CD8-positive, alpha-beta memory T cell (primary cell): ENCODE data around the gene PLXNB2. TPM values are rescaled to one million over a fixed set of nuclear protein-coding genes. Genes with fewer than 3 reads are reported as not detected.

ENCODE experiments used
- CTCF ChIA-PET: fragments of 350-600 bp; sonication (Branson Sonifier 250); formaldehyde crosslinking; loops from one replicate; lab custom pipeline; 2021; ENCODE audit warnings: antibody characterized with exemption; lab: Charles Lee
- POLR2A ChIA-PET: fragments of 350-600 bp; sonication (Branson Sonifier 250); formaldehyde crosslinking; loops from one replicate; lab custom pipeline; 2021; ENCODE audit warnings: antibody characterized with exemption; lab: Charles Lee
- DNase-seq, 5 donors: peaks; one replicate each; pipeline versions ENCODE4 v3.0.0 to v3.0.0-alpha.2; 2020 to 2022; ENCODE audit warnings: mixed read lengths in 1 of 5
- H3K27ac ChIP-seq: one replicate; pipeline ENCODE4 v1.7.0; 2013; ENCODE audit warnings: low read depth, mild to moderate bottlenecking, low read length, moderate library complexity
- H3K27me3 ChIP-seq: 2 replicates; pipeline ENCODE4 v1.7.0; 2013; ENCODE audit warnings: low read length, mild to moderate bottlenecking; ENCODE audit not compliant: insufficient read depth, poor library complexity, severe bottlenecking
- H3K36me3 ChIP-seq: 2 replicates; pipeline ENCODE4 v1.7.0; 2013; ENCODE audit warnings: mild to moderate bottlenecking, low read length, moderate library complexity; ENCODE audit not compliant: insufficient read depth
- H3K4me1 ChIP-seq: 2 replicates; pipeline ENCODE4 v1.7.0; 2013; ENCODE audit warnings: mild to moderate bottlenecking, low read length, moderate library complexity; ENCODE audit not compliant: insufficient read depth
- H3K4me3 ChIP-seq: 2 replicates; pipeline ENCODE4 v1.7.0; 2013; ENCODE audit warnings: mild to moderate bottlenecking, low read length
- H3K9me3 ChIP-seq: 2 replicates; pipeline ENCODE4 v1.7.0; 2013; ENCODE audit warnings: mild to moderate bottlenecking, low read length
- H3K27ac Mint-ChIP-seq, 8 donors: one replicate each; pipeline ENCODE4 v1.8.0; 2020 to 2021; ENCODE audit warnings: mixed read lengths in 8 of 8, mild to moderate bottlenecking in 6 of 8, inconsistent platforms in 3 of 8, moderate library complexity in 3 of 8
- H3K27me3 Mint-ChIP-seq, 2 donors: one replicate each; pipeline ENCODE4 v1.8.0; 2020 to 2021; ENCODE audit warnings: mixed read lengths in 2 of 2, mild to moderate bottlenecking in 1 of 2, moderate library complexity in 1 of 2
- H3K36me3 Mint-ChIP-seq, 3 donors: one replicate each; pipeline ENCODE4 v1.8.0; 2020 to 2021; ENCODE audit warnings: mixed read lengths in 3 of 3, inconsistent platforms in 1 of 3, mild to moderate bottlenecking in 1 of 3
- H3K4me1 Mint-ChIP-seq, 3 donors: one replicate each; pipeline ENCODE4 v1.8.0; 2020 to 2021; ENCODE audit warnings: mixed read lengths in 3 of 3, inconsistent platforms in 1 of 3, mild to moderate bottlenecking in 1 of 3
- H3K4me3 Mint-ChIP-seq, 7 donors: one replicate each; pipeline ENCODE4 v1.8.0; 2020 to 2021; ENCODE audit warnings: mixed read lengths in 7 of 7, mild to moderate bottlenecking in 6 of 7, moderate library complexity in 4 of 7, inconsistent platforms in 2 of 7
- H3K9me3 Mint-ChIP-seq, 5 donors: one replicate each; pipeline ENCODE4 v1.8.0; 2020 to 2022; ENCODE audit warnings: mixed read lengths in 5 of 5, mild to moderate bottlenecking in 3 of 5, moderate library complexity in 2 of 5, inconsistent platforms in 1 of 5
- polyA plus RNA-seq: library from polyadenylated mRNA; unstranded; fragments of 300-500 nt; fragmentation: Illumina TruSeq; gene quantifications from one replicate; pipeline ENCODE4 v1.2.3, GENCODE V29; 2021
- total RNA-seq, 2 experiments: library from RNA; stranded (reverse); gene quantifications; one replicate each; pipeline ENCODE4 v1.2.3, GENCODE V29; 2021

Gene PLXNB2, protein sequence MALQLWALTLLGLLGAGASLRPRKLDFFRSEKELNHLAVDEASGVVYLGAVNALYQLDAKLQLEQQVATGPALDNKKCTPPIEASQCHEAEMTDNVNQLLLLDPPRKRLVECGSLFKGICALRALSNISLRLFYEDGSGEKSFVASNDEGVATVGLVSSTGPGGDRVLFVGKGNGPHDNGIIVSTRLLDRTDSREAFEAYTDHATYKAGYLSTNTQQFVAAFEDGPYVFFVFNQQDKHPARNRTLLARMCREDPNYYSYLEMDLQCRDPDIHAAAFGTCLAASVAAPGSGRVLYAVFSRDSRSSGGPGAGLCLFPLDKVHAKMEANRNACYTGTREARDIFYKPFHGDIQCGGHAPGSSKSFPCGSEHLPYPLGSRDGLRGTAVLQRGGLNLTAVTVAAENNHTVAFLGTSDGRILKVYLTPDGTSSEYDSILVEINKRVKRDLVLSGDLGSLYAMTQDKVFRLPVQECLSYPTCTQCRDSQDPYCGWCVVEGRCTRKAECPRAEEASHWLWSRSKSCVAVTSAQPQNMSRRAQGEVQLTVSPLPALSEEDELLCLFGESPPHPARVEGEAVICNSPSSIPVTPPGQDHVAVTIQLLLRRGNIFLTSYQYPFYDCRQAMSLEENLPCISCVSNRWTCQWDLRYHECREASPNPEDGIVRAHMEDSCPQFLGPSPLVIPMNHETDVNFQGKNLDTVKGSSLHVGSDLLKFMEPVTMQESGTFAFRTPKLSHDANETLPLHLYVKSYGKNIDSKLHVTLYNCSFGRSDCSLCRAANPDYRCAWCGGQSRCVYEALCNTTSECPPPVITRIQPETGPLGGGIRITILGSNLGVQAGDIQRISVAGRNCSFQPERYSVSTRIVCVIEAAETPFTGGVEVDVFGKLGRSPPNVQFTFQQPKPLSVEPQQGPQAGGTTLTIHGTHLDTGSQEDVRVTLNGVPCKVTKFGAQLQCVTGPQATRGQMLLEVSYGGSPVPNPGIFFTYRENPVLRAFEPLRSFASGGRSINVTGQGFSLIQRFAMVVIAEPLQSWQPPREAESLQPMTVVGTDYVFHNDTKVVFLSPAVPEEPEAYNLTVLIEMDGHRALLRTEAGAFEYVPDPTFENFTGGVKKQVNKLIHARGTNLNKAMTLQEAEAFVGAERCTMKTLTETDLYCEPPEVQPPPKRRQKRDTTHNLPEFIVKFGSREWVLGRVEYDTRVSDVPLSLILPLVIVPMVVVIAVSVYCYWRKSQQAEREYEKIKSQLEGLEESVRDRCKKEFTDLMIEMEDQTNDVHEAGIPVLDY (N-terminal part only)
- total RNA-seq = 10 to 100 TPM; 13.4 to 14.4 TPM
- 0.17 TPM for polyA plus RNA-seq

DNA sequence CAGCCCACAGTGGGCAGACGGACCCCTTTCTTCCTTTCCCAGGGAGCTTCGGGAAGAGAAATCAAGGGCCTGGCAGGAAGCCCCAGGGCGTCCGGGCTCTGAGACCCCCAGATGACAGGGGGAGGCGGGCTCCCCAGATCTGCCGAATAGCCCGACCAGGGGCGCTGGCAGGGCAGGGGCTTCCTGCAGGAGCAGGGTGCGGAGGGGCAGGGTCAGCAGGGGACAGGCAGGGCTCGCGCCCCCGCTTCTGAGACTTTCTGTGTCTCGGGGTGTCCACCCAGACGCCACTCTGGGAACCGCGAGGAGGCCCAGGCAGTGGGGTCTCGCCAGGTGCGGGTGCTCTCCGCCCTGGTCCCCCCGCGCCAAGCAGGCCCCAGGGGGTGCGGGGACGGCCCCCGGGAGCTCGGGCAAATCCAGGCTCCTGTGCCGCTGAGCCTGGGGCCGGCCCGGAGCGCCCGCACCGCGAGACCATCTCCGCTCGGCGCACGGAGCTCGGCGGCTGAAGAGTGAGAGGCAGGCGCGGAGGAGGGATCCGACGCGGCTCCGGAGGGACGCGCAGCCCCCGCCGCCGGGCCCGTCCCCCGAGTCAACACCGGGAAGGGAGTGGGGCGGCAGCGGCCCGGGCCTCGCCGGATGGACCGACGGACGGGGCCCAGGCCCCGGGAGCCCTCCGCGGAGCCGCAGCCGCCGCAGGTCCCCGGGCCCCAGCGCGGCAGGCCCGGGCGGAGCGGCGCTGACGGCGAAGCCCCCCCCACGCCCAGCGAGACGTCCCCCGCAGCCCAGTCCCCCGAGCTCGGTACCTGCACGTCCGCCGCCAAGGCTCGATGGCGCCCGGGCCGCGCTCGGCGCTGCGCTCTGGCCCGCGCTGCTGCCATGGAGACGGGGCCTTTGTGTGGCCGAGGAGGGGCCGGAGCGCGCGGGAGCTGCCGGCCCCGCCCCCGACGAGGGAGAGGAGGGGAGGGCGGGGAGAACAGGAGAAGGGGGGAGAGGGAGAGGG, at the start of gene PLXNB2:
Gene PLXNB2, minus strand, starts transcription at position 894 of the 997 bp plus-strand sequence. CDS start 17,062 bp downstream, outside the sequence.
- H3K9me3 Mint-ChIP-seq = no peaks in the 10 kb centered on the region
- Histone ChIP-seq H3K27me3 (peaks cover 9% of the 10 kb centered on the region), H3K36me3 (no peaks in the 10 kb centered on the region), H3K9me3 (no peaks in the 10 kb centered on the region), H3K4me1 (no peaks in the 10 kb centered on the region), H3K4me3 (no peak within 1 kb of the TSS), H3K27ac (peak within 1 kb of the TSS; percentile 57)
- peak within 1 kb of the TSS in 3 of 7 donors; percentile 9 to 57 (median 29) for H3K4me3 Mint-ChIP-seq
- no peaks in the 10 kb centered on the region for H3K36me3 Mint-ChIP-seq
- peaks cover 0 to 10% (median 2%) of the 10 kb centered on the region in 3 donors for H3K4me1 Mint-ChIP-seq
- peak in 1 of 5 donors; percentile 31 for DNase-seq
- POLR2A ChIA-PET = interaction anchor here (1.3 to 1.4 kb wide), 2 partner anchors 19 to 46 kb away, joined by 3 to 4 read pairs; partner anchors contain the start of gene MAPK12
- H3K27me3 Mint-ChIP-seq = peaks cover 14 to 19% of the 10 kb centered on the region in 2 donors
- CTCF ChIA-PET = interaction anchor here (1.0 to 2.1 kb wide), 4 partner anchors 9 to 34 kb away, joined by 3 to 6 read pairs (median 4); no protein-coding TSS in a partner anchor
- no peak within 1 kb of the TSS for H3K27ac Mint-ChIP-seq

DNA sequence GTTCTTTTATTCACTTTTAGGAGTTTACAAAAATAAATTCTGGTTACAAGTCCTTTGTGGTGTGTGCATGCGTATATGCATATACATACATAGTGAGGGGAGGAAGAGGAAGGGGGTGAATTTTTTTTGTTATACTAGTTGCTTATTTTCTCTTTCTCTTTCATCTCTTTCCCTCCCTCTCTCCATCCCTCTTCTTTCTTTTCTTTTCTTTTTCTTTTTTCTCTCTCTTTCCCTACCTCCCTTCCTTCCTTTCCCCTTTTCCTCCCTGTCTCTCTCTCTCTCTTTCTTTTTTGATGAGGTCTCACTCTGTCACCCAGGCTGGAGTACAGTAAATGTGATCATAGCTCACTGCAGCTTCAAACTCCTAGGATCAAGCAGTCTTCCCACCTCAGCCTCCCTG, 49.8 kb upstream of the PLXNB2 start:
- H3K27ac ChIP-seq = no peak overlapping the region
- H3K36me3 Mint-ChIP-seq = peaks cover 9 to 43% (median 10%) of the 10 kb centered on the region in 3 donors
- ChIA-PET CTCF (no interaction called here), POLR2A (no interaction called here)
- DNase-seq = no peak
- peak overlapping the region in 6 of 8 donors; percentile 5 to 84 (median 69) for H3K27ac Mint-ChIP-seq
- peaks cover 20% of the 10 kb centered on the region for H3K4me1 ChIP-seq
- peaks cover 10% of the 10 kb centered on the region for H3K36me3 ChIP-seq
- H3K27me3 Mint-ChIP-seq = no peaks in the 10 kb centered on the region
- no peaks in the 10 kb centered on the region for H3K9me3 ChIP-seq
- H3K27me3 ChIP-seq = no peaks in the 10 kb centered on the region
- H3K4me3 ChIP-seq = no peak overlapping the region
- H3K4me1 Mint-ChIP-seq = peaks cover 35 to 55% (median 42%) of the 10 kb centered on the region in 3 donors
- peak overlapping the region in 3 of 7 donors; percentile 13 to 24 (median 13) for H3K4me3 Mint-ChIP-seq
- H3K9me3 Mint-ChIP-seq = no peaks in the 10 kb centered on the region

DNA sequence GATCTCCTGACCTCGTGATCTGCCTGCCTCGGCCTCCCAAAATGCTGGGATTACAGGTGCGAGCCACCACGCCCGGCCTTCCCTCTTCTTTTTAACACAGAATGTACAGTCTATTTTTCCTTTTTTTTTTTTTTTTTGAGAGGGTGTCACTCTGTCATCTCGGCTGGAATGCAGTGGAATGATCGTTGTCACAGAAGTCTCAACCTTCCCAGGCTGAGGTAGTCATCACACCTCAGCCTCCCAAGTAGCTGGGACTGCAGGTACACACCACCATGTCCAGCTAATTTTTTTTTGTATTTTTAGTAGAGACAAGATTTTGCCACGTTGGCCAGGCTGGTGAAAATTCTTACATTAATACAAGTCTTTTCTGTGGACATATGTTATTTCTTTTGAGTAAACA, 48.7 kb upstream of the PLXNB2 start:
- ChIA-PET POLR2A (no interaction called here), CTCF (no interaction called here)
- H3K27me3 Mint-ChIP-seq = no peaks in the 10 kb centered on the region
- Histone ChIP-seq H3K4me3 (no peak overlapping the region), H3K27ac (no peak overlapping the region), H3K9me3 (no peaks in the 10 kb centered on the region), H3K36me3 (peaks cover 10% of the 10 kb centered on the region), H3K27me3 (no peaks in the 10 kb centered on the region), H3K4me1 (peaks cover 9% of the 10 kb centered on the region)
- H3K4me3 Mint-ChIP-seq = peak overlapping the region in 1 of 7 donors; percentile 9
- no peak for DNase-seq
- H3K27ac Mint-ChIP-seq = peak overlapping the region in 1 of 8 donors; percentile 6
- H3K4me1 Mint-ChIP-seq = peaks cover 25 to 48% (median 31%) of the 10 kb centered on the region in 3 donors
- H3K9me3 Mint-ChIP-seq = no peaks in the 10 kb centered on the region
- H3K36me3 Mint-ChIP-seq = peaks cover 7 to 45% (median 9%) of the 10 kb centered on the region in 3 donors

DNA sequence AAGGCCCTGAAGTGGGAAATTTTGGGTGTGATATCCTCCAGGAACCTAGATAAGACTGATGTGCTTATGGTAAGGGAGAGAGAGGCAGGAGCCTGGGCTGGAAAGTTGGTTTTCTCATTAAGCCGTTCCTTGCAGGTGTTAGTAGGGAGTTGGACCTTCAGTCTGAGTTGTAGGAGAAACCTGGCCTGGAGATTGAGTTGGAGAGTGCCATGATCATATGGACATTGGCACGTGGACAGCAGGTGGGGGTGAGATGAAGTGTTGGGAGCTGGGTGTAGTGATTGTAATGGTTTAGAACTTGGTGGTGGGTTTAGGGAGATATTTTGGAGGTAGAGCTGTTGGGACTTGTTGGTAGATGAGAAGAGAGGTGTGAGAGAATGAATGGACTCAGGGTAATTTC, 40.6 kb upstream of the PLXNB2 start:
- no peaks in the 10 kb centered on the region for H3K36me3 ChIP-seq
- peaks cover 20% of the 10 kb centered on the region for H3K4me1 ChIP-seq
- POLR2A ChIA-PET = no interaction called here
- no peaks in the 10 kb centered on the region for H3K9me3 ChIP-seq
- peaks cover 0 to 16% (median 0%) of the 10 kb centered on the region in 3 donors for H3K36me3 Mint-ChIP-seq
- no peak overlapping the region for H3K27ac Mint-ChIP-seq
- no peak overlapping the region for H3K27ac ChIP-seq
- H3K4me1 Mint-ChIP-seq = peaks cover 0 to 7% (median 4%) of the 10 kb centered on the region in 3 donors
- H3K27me3 ChIP-seq = no peaks in the 10 kb centered on the region
- no peaks in the 10 kb centered on the region for H3K9me3 Mint-ChIP-seq
- CTCF ChIA-PET = no interaction called here
- H3K4me3 ChIP-seq = no peak overlapping the region
- peak in 1 of 5 donors; percentile 4 for DNase-seq
- H3K27me3 Mint-ChIP-seq = no peaks in the 10 kb centered on the region
- H3K4me3 Mint-ChIP-seq = no peak overlapping the region

DNA sequence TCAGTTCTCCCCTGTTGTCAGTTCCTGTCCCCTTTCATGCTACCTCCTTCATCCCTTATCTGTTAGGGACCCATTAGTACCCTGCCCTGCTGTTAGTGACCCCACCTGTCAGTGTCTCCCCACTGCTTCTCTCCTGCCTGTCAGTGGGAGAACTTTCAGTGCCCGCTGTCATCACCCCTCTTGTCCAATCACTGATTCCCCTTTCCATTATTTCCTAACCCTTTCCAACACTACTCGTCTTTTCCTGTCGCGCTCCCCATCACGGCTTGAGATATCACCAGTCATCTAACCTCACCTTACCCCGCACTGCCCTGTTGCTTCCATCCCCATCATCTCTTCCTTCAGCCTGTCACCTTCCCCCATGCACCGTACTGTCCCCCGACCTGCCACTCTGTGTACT, 39.7 kb upstream of the PLXNB2 start:
- Mint-ChIP-seq H3K4me1 (peaks cover 5 to 10% (median 9%) of the 10 kb centered on the region in 3 donors), H3K4me3 (no peak overlapping the region), H3K36me3 (peaks cover 0 to 9% (median 0%) of the 10 kb centered on the region in 3 donors), H3K27me3 (no peaks in the 10 kb centered on the region), H3K9me3 (no peaks in the 10 kb centered on the region), H3K27ac (no peak overlapping the region)
- POLR2A ChIA-PET = no interaction called here
- no peaks in the 10 kb centered on the region for H3K27me3 ChIP-seq
- H3K4me3 ChIP-seq = no peak overlapping the region
- H3K36me3 ChIP-seq = no peaks in the 10 kb centered on the region
- CTCF ChIA-PET = no interaction called here
- DNase-seq = peak in 1 of 5 donors; percentile 23
- no peak overlapping the region for H3K27ac ChIP-seq
- no peaks in the 10 kb centered on the region for H3K9me3 ChIP-seq
- peaks cover 21% of the 10 kb centered on the region for H3K4me1 ChIP-seq

DNA sequence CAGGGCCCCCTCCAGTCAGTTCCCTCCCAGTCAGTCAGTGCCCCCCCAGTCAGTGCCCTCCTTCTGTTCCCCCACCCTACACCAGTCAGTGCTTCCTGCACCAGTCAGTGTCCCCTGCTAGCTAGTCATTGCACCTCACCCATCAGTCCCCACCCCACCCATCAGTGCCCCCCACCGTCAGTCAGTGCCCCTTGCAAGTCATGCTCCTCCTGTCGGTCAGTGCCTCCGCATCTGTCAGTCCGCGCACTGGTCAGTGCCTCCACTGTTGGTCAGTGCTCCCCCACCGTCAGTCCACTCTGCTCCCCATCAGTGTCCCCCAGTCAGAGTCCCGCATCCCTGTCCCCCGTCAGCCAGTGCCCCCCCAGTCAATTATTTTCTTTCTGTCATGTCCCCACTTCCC, 39.0 kb upstream of the PLXNB2 start:
- peak overlapping the region in 1 of 7 donors; percentile 38 for H3K4me3 Mint-ChIP-seq
- no peak for DNase-seq
- ChIA-PET CTCF (no interaction called here), POLR2A (no interaction called here)
- Histone ChIP-seq H3K27ac (no peak overlapping the region), H3K36me3 (no peaks in the 10 kb centered on the region), H3K4me3 (no peak overlapping the region), H3K9me3 (no peaks in the 10 kb centered on the region), H3K4me1 (peaks cover 26% of the 10 kb centered on the region), H3K27me3 (no peaks in the 10 kb centered on the region)
- H3K27me3 Mint-ChIP-seq = no peaks in the 10 kb centered on the region
- H3K9me3 Mint-ChIP-seq = no peaks in the 10 kb centered on the region
- H3K27ac Mint-ChIP-seq = peak overlapping the region in 1 of 8 donors; percentile 19
- peaks cover 6 to 12% (median 11%) of the 10 kb centered on the region in 3 donors for H3K4me1 Mint-ChIP-seq
- H3K36me3 Mint-ChIP-seq = peaks cover 0 to 7% (median 0%) of the 10 kb centered on the region in 3 donors
